Breast epithelium (tissue), 4 donors: ENCODE measurements around the gene PIP4K2C. TPM values are rescaled to one million over a fixed set of nuclear protein-coding genes. Genes with fewer than 3 reads are reported as not detected.
"Not testable (repeated sequence)": the region's sequence is repeated elsewhere in the genome, so short reads cannot be mapped to it uniquely, and the experiment has no call there.

ENCODE experiments used
- DNase-seq, 2 donors: peaks; one replicate each; pipeline ENCODE4 v3.0.0-alpha.2; 2019; ENCODE audit warnings: low spot score in 2 of 2
- H3K27ac ChIP-seq, 2 donors: fragments of 200-600 bp; sonication (generic) in 1 of 2; one replicate each; pipeline ENCODE4 v1.5.1; 2016 to 2019; ENCODE audit warnings: mild to moderate bottlenecking in 1 of 2
- H3K27me3 ChIP-seq, 2 donors: fragments of 200-600 bp; sonication (generic) in 1 of 2; one replicate each; pipeline versions ENCODE4 v1.5.1 to v1.6.0; 2017 to 2019; ENCODE audit warnings: control low read depth in 1 of 2, mild to moderate bottlenecking in 1 of 2
- H3K36me3 ChIP-seq: fragments of 200-600 bp; one replicate; pipeline ENCODE4 v1.5.1; 2019
- H3K4me1 ChIP-seq, 2 donors: fragments of 200-600 bp; sonication (generic); one replicate each; pipeline ENCODE4 v1.5.1; 2016 to 2019; ENCODE audit warnings: control low read depth in 1 of 2
- H3K4me3 ChIP-seq, 3 donors: fragments of 200-600 bp; sonication (generic); 1 replicate in 2 of 3; 2 replicates in 1 of 3; pipeline ENCODE4 v1.5.1; 2016 to 2019; ENCODE audit warnings: mild to moderate bottlenecking in 3 of 3, moderate library complexity in 2 of 3
- H3K9me3 ChIP-seq, 2 donors: fragments of 200-600 bp; sonication (generic) in 1 of 2; one replicate each; pipeline ENCODE4 v1.5.1; 2016 to 2019; ENCODE audit warnings: control low read depth in 1 of 2
- CTCF ChIP-seq, 3 donors: fragments of 450-650 bp; IDR thresholded peaks; one replicate each; pipeline ENCODE4 v1.5.1; 2016 to 2017; ENCODE audit warnings: antibody characterized with exemption in 3 of 3, mild to moderate bottlenecking in 3 of 3, moderate library complexity in 3 of 3
- POLR2A ChIP-seq: fragments of 450-650 bp; IDR thresholded peaks from one replicate; pipeline ENCODE4 v1.6.1; 2016; ENCODE audit warnings: antibody characterized with exemption, mild to moderate bottlenecking, moderate library complexity
- POLR2AphosphoS5 ChIP-seq, 3 donors: sonication (generic); formaldehyde crosslinking; IDR thresholded peaks; one replicate each; pipeline ENCODE4 v1.6.1; 2017; ENCODE audit warnings: antibody characterized with exemption in 3 of 3
- intact Hi-C: fragments of 100-400 bp; cut with DNase I; formaldehyde crosslinking; loops from one replicate; pipeline ENCODE4 v1.15.1; 2023; ENCODE audit warnings: low total_unique reads
- total RNA-seq, 3 donors: library from RNA; depleted of rRNA; stranded (reverse); fragments of >200 nt; gene quantifications; one replicate each; pipeline ENCODE4 v1.1.0, GENCODE V29; 2016

PIP4K2C gene
- total RNA-seq, 3 donors from 2014 or later = 13.8 to 26.9 (median 24.6) TPM

GRCh38 chr12:57558864-57559263, 32.1 kb upstream of the PIP4K2C start:
- Histone ChIP-seq H3K27me3 (no peaks in the 10 kb centered on the region), H3K36me3 (no peaks in the 10 kb centered on the region), H3K9me3 (no peaks in the 10 kb centered on the region), H3K4me3 (no peak overlapping the region), H3K27ac (no peak overlapping the region), H3K4me1 (no peaks in the 10 kb centered on the region)
- TF ChIP-seq CTCF (IDR thresholded peaks at IDR 0.05) = no peak
- intact Hi-C loops = no loop called here
- no peak for DNase-seq

GRCh38 chr12:57560516-57560915, 30.5 kb upstream of the PIP4K2C start:
- no peak overlapping the region for H3K27ac ChIP-seq
- no peaks in the 10 kb centered on the region for H3K36me3 ChIP-seq
- DNase-seq = no peak
- H3K9me3 ChIP-seq = no peaks in the 10 kb centered on the region
- no peak overlapping the region for H3K4me3 ChIP-seq
- TF ChIP-seq CTCF (IDR thresholded peaks at IDR 0.05) (no peak), POLR2AphosphoS5 (IDR thresholded peaks at IDR 0.05) (no peak), POLR2A (no peak)
- H3K27me3 ChIP-seq = no peaks in the 10 kb centered on the region
- intact Hi-C loops = no loop called here
- H3K4me1 ChIP-seq = no peaks in the 10 kb centered on the region

- H3K4me3 ChIP-seq, H3K9me3 ChIP-seq, intact Hi-C loops: not testable (repeated sequence)
These were observed 29.9 kb upstream of the PIP4K2C start for GRCh38 chr12:57561117-57561516.

GRCh38 chr12:57563358-57563757, 27.6 kb upstream of the PIP4K2C start:
- Histone ChIP-seq H3K27me3 (no peaks in the 10 kb centered on the region), H3K4me1 (no peaks in the 10 kb centered on the region), H3K27ac (no peak overlapping the region), H3K9me3 (no peaks in the 10 kb centered on the region), H3K36me3 (no peaks in the 10 kb centered on the region), H3K4me3 (no peak overlapping the region)
- TF ChIP-seq POLR2AphosphoS5 (IDR thresholded peaks at IDR 0.05) (no peak), CTCF (IDR thresholded peaks at IDR 0.05) (no peak), POLR2A (no peak)
- intact Hi-C loops = no loop called here
- DNase-seq = no peak

More at GRCh38 chr12:57561117-57561516, 29.9 kb upstream of the PIP4K2C start:
- H3K27ac ChIP-seq, DNase-seq, H3K36me3 ChIP-seq, H3K4me1 ChIP-seq, H3K27me3 ChIP-seq: not testable (repeated sequence)

- no peaks in the 10 kb centered on the region for H3K4me1 ChIP-seq
- H3K27me3 ChIP-seq = no peaks in the 10 kb centered on the region
- no peaks in the 10 kb centered on the region for H3K36me3 ChIP-seq
- intact Hi-C loops = no loop called here
- no peak overlapping the region for H3K27ac ChIP-seq
- no peak overlapping the region for H3K4me3 ChIP-seq
- TF ChIP-seq CTCF (IDR thresholded peaks at IDR 0.05) = no peak
- no peaks in the 10 kb centered on the region for H3K9me3 ChIP-seq
- DNase-seq = no peak
These were observed 26.7 kb upstream of the PIP4K2C start for GRCh38 chr12:57564178-57564740.

- intact Hi-C loops = no loop called here
- Histone ChIP-seq H3K27me3 (no peaks in the 10 kb centered on the region), H3K36me3 (no peaks in the 10 kb centered on the region), H3K4me1 (no peaks in the 10 kb centered on the region), H3K4me3 (no peak overlapping the region), H3K27ac (no peak overlapping the region), H3K9me3 (no peaks in the 10 kb centered on the region)
- TF ChIP-seq POLR2A = no peak
- no peak for TF ChIP-seq POLR2AphosphoS5 (IDR thresholded peaks at IDR 0.05)
- TF ChIP-seq CTCF (IDR thresholded peaks at IDR 0.05) = no peak
- DNase-seq = no peak
These were observed 22.2 kb upstream of the PIP4K2C start for GRCh38 chr12:57568838-57569237.
